B cell (primary cell): Measurements from ENCODE around the gene SPRR5. TPM values are rescaled to one million over a fixed set of nuclear protein-coding genes. Genes with fewer than 3 reads are reported as not detected.

Source experiments
- ATAC-seq: fragments of 200-7000 bp; cut with Tn5 transposase; one replicate; pipeline ENCODE4 v1.10.0; 2021; ENCODE audit warnings: low read depth, mild to moderate bottlenecking, moderate number of reproducible peaks, moderate library complexity
- CTCF ChIA-PET: fragments of 350-600 bp; sonication (Branson Sonifier 250); formaldehyde crosslinking; loops from one replicate; lab custom pipeline; 2021; ENCODE audit warnings: antibody characterized with exemption, inconsistent platforms; lab: Charles Lee
- POLR2A ChIA-PET: fragments of 350-600 bp; sonication (Branson Sonifier 250); formaldehyde crosslinking; loops from one replicate; lab custom pipeline; 2021; ENCODE audit warnings: antibody characterized with exemption; lab: Charles Lee
- DNase-seq: peaks from one replicate; pipeline ENCODE4 v3.0.0; 2013
- H2AFZ ChIP-seq: 2 replicates; pipeline ENCODE4 v1.6.1; 2012; ENCODE audit warnings: mild to moderate bottlenecking, low read depth, low read length; ENCODE audit not compliant: insufficient read depth, poor library complexity, severe bottlenecking
- H3K27ac ChIP-seq, 2 donors: 1 replicate in 1 of 2; 2 replicates in 1 of 2; pipeline ENCODE4 v1.5.1; 2012 to 2013; ENCODE audit warnings: low read length in 2 of 2, mild to moderate bottlenecking in 2 of 2, moderate library complexity in 1 of 2
- H3K27me3 ChIP-seq, 4 experiments: fragments of 200-600 bp in 1 of 4; sonication (generic) in 1 of 4; replicated peaks in 1 of 4; 1 replicate in 2 of 4; 2 replicates in 2 of 4; pipeline versions ENCODE4 v1.6.1 to v1.7.0; 2013 to 2016; ENCODE audit warnings: low read length in 3 of 4, mild to moderate bottlenecking in 2 of 4, mixed read lengths in 1 of 4, moderate library complexity in 1 of 4; ENCODE audit not compliant: insufficient read depth in 4 of 4, control insufficient read depth in 3 of 4; ENCODE audit errors: control extremely low read depth in 1 of 4
- H3K36me3 ChIP-seq, 2 experiments: replicated peaks in 1 of 2; 1 replicate in 1 of 2; 2 replicates in 1 of 2; pipeline versions ENCODE4 v1.6.1 to v1.7.1; 2013; ENCODE audit warnings: low read length in 1 of 2; ENCODE audit not compliant: insufficient read depth in 2 of 2, control insufficient read depth in 1 of 2; ENCODE audit errors: control extremely low read depth in 1 of 2, extremely low read depth in 1 of 2
- H3K4me1 ChIP-seq, 2 donors: fragments of 200-600 bp in 1 of 2; sonication (generic) in 1 of 2; 1 replicate in 1 of 2; 2 replicates in 1 of 2; pipeline versions ENCODE4 v1.5.1 to v1.6.1; 2013 to 2017; ENCODE audit warnings: low read length in 2 of 2; ENCODE audit not compliant: control insufficient read depth in 2 of 2, insufficient read depth in 2 of 2
- H3K4me2 ChIP-seq: replicated peaks from 2 replicates; pipeline ENCODE3; 2012; ENCODE audit warnings: mild to moderate bottlenecking, low read depth, low read length; ENCODE audit not compliant: poor library complexity, severe bottlenecking
- H3K4me3 ChIP-seq, 5 experiments: fragments of 200-600 bp in 1 of 5; sonication (generic) in 1 of 5; 1 replicate in 3 of 5; 2 replicates in 2 of 5; pipeline versions ENCODE4 v1.5.1 to v1.7.0; 2011 to 2016; ENCODE audit warnings: low read length in 4 of 5, mild to moderate bottlenecking in 4 of 5, low read depth in 2 of 5, control low read depth in 1 of 5, moderate library complexity in 1 of 5; ENCODE audit not compliant: insufficient read depth in 1 of 5; ENCODE audit errors: control extremely low read depth in 1 of 5, extremely low read depth in 1 of 5
- H3K79me2 ChIP-seq: fragments of 200-600 bp; sonication (generic); one replicate; pipeline ENCODE4 v1.6.0; 2016; ENCODE audit warnings: low read length; ENCODE audit not compliant: control insufficient read depth, insufficient read depth
- H3K9ac ChIP-seq: fragments of 200-600 bp; sonication (generic); 2 replicates; pipeline ENCODE4 v1.6.1; 2017; ENCODE audit warnings: mild to moderate bottlenecking, low read length, moderate library complexity
- H3K9me3 ChIP-seq, 3 donors: one replicate each; pipeline versions ENCODE4 v1.6.1 to v1.7.1; 2013; ENCODE audit warnings: low read length in 2 of 3; ENCODE audit not compliant: control insufficient read depth in 2 of 3, insufficient read depth in 1 of 3; ENCODE audit errors: control extremely low read depth in 1 of 3
- H4K20me1 ChIP-seq: 2 replicates; pipeline ENCODE4 v1.6.0; 2012; ENCODE audit warnings: mild to moderate bottlenecking, low read length; ENCODE audit not compliant: insufficient read depth, control insufficient read depth, poor library complexity, severe bottlenecking
- H3K27ac Mint-ChIP-seq: one replicate; pipeline ENCODE4 v1.8.0; 2021; ENCODE audit warnings: mixed read lengths
- H3K27me3 Mint-ChIP-seq: one replicate; pipeline ENCODE4 v1.8.0; 2021; ENCODE audit warnings: mixed read lengths
- H3K4me1 Mint-ChIP-seq: one replicate; pipeline ENCODE4 v1.8.0; 2021; ENCODE audit warnings: mixed read lengths
- H3K4me3 Mint-ChIP-seq: one replicate; pipeline ENCODE4 v1.8.0; 2021; ENCODE audit warnings: mixed read lengths
- H3K9me3 Mint-ChIP-seq: one replicate; pipeline ENCODE4 v1.8.0; 2022; ENCODE audit warnings: mixed read lengths; ENCODE audit not compliant: insufficient read depth
- EZH2 ChIP-seq: IDR thresholded peaks from 2 replicates; pipeline ENCODE4 v1.6.1; 2012; ENCODE audit warnings: borderline replicate concordance, low read depth, mild to moderate bottlenecking, moderate library complexity, low read length; ENCODE audit not compliant: insufficient read depth, poor library complexity, severe bottlenecking
- WGBS: methylation state at CpG from one replicate; pipeline ENCODE4 v1.1.5; 2013; ENCODE audit warnings: missing lambda C conversion rate; ENCODE audit not compliant: insufficient coverage; 5-methylcytosine and 5-hydroxymethylcytosine counted together
- intact Hi-C: fragments of 100-400 bp; cut with micrococcal nuclease; formaldehyde crosslinking; loops from one replicate; pipeline ENCODE4 v1.10.0; 2022
- polyA plus RNA-seq: library from polyadenylated mRNA; depleted of rRNA; stranded (reverse); fragments of >200 nt; gene quantifications from 2 replicates; pipeline ENCODE4 v1.2.3, GENCODE V29; 2012
- total RNA-seq, 2 donors: library from RNA; stranded (reverse); fragments of 120-200 nt in 1 of 2; gene quantifications; 1 replicate in 1 of 2; 2 replicates in 1 of 2; pipeline versions ENCODE4 v1.2.3 to v1.2.4, GENCODE V29; 2013 to 2022
- TF ChIP-seq, protein P1 (sequence below): fragments of 200-600 bp; IDR thresholded peaks from one replicate; pipeline ENCODE4 v1.8.0; 2022; ENCODE audit warnings: antibody characterized with exemption, mild to moderate bottlenecking

Gene SPRR5
- total and polyA plus RNA-seq, 2 donors (not counting 1 experiment from before 2014, with no cell fraction given), result not detected

GRCh38 chr1:152959801-152960451 lies 12.9 kb downstream of the SPRR5 start:
- Histone ChIP-seq H3K4me2 (no peak overlapping the region), H3K27me3 (peaks cover 0 to 3% (median 0%) of the 10 kb centered on the region in 4 experiments), H3K79me2 (no peaks in the 10 kb centered on the region), H2AFZ (no peak overlapping the region), H3K4me1 (peaks cover 7 to 10% of the 10 kb centered on the region in 2 donors), H3K9me3 (no peaks in the 10 kb centered on the region), H3K9ac (no peak overlapping the region), H3K36me3 (no peaks in the 10 kb centered on the region), H3K27ac (no peak overlapping the region), H4K20me1 (no peaks in the 10 kb centered on the region), H3K4me3 (no peak overlapping the region)
- ATAC-seq (no peak), DNase-seq (no peak)
- intact Hi-C loops, result no loop called here
- H3K4me1 Mint-ChIP-seq, result peaks cover 11% of the 10 kb centered on the region
- no peak overlapping the region for H3K4me3 Mint-ChIP-seq
- TF ChIP-seq, protein P1, sequence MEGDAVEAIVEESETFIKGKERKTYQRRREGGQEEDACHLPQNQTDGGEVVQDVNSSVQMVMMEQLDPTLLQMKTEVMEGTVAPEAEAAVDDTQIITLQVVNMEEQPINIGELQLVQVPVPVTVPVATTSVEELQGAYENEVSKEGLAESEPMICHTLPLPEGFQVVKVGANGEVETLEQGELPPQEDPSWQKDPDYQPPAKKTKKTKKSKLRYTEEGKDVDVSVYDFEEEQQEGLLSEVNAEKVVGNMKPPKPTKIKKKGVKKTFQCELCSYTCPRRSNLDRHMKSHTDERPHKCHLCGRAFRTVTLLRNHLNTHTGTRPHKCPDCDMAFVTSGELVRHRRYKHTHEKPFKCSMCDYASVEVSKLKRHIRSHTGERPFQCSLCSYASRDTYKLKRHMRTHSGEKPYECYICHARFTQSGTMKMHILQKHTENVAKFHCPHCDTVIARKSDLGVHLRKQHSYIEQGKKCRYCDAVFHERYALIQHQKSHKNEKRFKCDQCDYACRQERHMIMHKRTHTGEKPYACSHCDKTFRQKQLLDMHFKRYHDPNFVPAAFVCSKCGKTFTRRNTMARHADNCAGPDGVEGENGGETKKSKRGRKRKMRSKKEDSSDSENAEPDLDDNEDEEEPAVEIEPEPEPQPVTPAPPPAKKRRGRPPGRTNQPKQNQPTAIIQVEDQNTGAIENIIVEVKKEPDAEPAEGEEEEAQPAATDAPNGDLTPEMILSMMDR, result no peak
- TF ChIP-seq EZH2, result no peak
- WGBS, result 94% methylated on average over 7 of the region's 10 CpGs
- H3K27me3 Mint-ChIP-seq, result peaks cover 19% of the 10 kb centered on the region
- ChIA-PET CTCF (no interaction called here), POLR2A (no interaction called here)
- H3K27ac Mint-ChIP-seq, result no peak overlapping the region
- H3K9me3 Mint-ChIP-seq, result no peaks in the 10 kb centered on the region

DNA sequence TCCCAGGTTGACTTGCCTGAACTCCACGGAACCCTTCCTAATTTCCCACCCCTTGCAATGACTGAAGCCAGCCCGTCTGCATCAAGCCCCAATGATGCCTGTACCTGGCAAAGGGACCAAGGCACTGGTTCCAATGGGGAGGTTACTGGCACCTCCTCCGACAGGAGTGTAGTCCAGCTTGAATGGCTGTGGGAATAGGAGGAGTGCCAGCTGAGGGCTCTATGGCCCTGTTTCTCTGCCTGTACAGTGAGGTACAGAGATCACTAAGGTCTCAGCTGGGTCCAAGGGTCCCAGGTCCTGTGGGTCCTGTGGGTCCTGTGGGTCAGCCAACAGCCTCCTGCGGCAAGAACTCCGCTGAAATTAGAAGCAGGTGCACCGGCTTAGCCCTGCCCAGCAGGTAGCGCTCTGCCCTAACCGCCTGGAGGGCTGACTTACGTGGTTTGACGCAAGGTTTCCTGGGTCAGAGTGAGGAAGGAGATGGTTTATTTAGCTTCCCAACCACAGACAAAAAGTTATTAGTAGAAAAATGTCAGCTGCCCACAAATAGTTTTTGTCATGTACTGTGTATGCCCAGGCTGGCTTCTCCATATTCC lies 13.5 kb downstream of the SPRR5 start:
- no peak overlapping the region for H3K9ac ChIP-seq
- no peak overlapping the region for H3K27ac ChIP-seq
- peaks cover 25% of the 10 kb centered on the region for H3K27me3 Mint-ChIP-seq
- ChIA-PET POLR2A (no interaction called here), CTCF (no interaction called here)
- H3K27me3 ChIP-seq, result peaks cover 0 to 3% (median 0%) of the 10 kb centered on the region in 4 experiments
- DNase-seq (no peak), ATAC-seq (no peak)
- H3K4me1 Mint-ChIP-seq, result peaks cover 11% of the 10 kb centered on the region
- TF ChIP-seq, protein P1, result no peak
- no peak for TF ChIP-seq EZH2
- H3K9me3 ChIP-seq, result no peaks in the 10 kb centered on the region
- intact Hi-C loops, result no loop called here
- no peaks in the 10 kb centered on the region for H4K20me1 ChIP-seq
- 56% methylated on average over 6 of the region's 10 CpGs for WGBS
- H3K79me2 ChIP-seq, result no peaks in the 10 kb centered on the region
- H3K4me3 Mint-ChIP-seq, result no peak overlapping the region
- H3K4me3 ChIP-seq, result no peak overlapping the region
- no peak overlapping the region for H3K4me2 ChIP-seq
- H3K27ac Mint-ChIP-seq, result no peak overlapping the region
- H2AFZ ChIP-seq, result no peak overlapping the region
- no peaks in the 10 kb centered on the region for H3K36me3 ChIP-seq
- no peaks in the 10 kb centered on the region for H3K9me3 Mint-ChIP-seq
- H3K4me1 ChIP-seq, result peaks cover 7 to 10% of the 10 kb centered on the region in 2 donors
